HepG2 (cell line): Measurements from ENCODE around the gene CHID1. TPM values are rescaled to one million over a fixed set of nuclear protein-coding genes. Genes with fewer than 3 reads are reported as not detected.

Experiments
- AHR ChIP-seq: IDR thresholded peaks from 2 replicates; pipeline ENCODE4 v1.6.1; 2018; ENCODE audit warnings: missing genetic modification reagents, missing compliant biosample characterization
- CAMTA2 ChIP-seq: sonication (generic); formaldehyde crosslinking; IDR thresholded peaks from 2 replicates; pipeline ENCODE4 v1.4.0; 2020; ENCODE audit warnings: mild to moderate bottlenecking, missing genetic modification reagents, borderline replicate concordance
- HNRNPK ChIP-seq: fragments of 200-400 bp; formaldehyde crosslinking; IDR thresholded peaks from 2 replicates; pipeline ENCODE4 v1.6.1; 2018; ENCODE audit warnings: low read length, low read depth, moderate library complexity, mild to moderate bottlenecking; ENCODE audit not compliant: poor library complexity, severe bottlenecking
- HOXA5 ChIP-seq: sonication (generic); formaldehyde crosslinking; IDR thresholded peaks from 2 replicates; pipeline ENCODE4 v1.4.0; 2020; ENCODE audit warnings: missing genetic modification reagents
- MXD4 ChIP-seq: IDR thresholded peaks from 2 replicates; pipeline ENCODE4 v1.6.1; 2016; ENCODE audit warnings: mild to moderate bottlenecking, missing biosample characterization, missing genetic modification reagents
- MYC ChIP-seq: sonication (generic); formaldehyde crosslinking; IDR thresholded peaks from 2 replicates; pipeline ENCODE4 v1.9.0; 2021; ENCODE audit warnings: missing genetic modification reagents, borderline replicate concordance
- NR2F1 ChIP-seq, 2 experiments: fragments of 450-650 bp in 1 of 2; formaldehyde crosslinking in 1 of 2; IDR thresholded peaks; 2 replicates each; pipeline versions ENCODE4 v1.5.0 to v1.6.1; 2016 to 2020; ENCODE audit warnings: mild to moderate bottlenecking in 1 of 2, missing compliant biosample characterization in 1 of 2, missing genetic modification reagents in 1 of 2, moderate library complexity in 1 of 2
- NR3C1 ChIP-seq: sonication (generic); formaldehyde crosslinking; IDR thresholded peaks from 2 replicates; pipeline ENCODE4 v1.4.0; 2020; ENCODE audit warnings: missing genetic modification reagents
- SKI ChIP-seq: fragments of 450-650 bp; IDR thresholded peaks from one replicate; pipeline ENCODE4 v1.6.1; 2018; ENCODE audit warnings: mild to moderate bottlenecking; ENCODE audit not compliant: partially characterized antibody
- SOX6 ChIP-seq, 2 experiments: fragments of 450-650 bp in 1 of 2; sonication (generic) in 1 of 2; formaldehyde crosslinking in 1 of 2; IDR thresholded peaks; 2 replicates each; pipeline versions ENCODE4 v1.4.0 to v1.6.1; 2017 to 2020; ENCODE audit warnings: antibody characterized with exemption in 1 of 2, mild to moderate bottlenecking in 1 of 2, missing genetic modification reagents in 1 of 2
- ZNF256 ChIP-seq: sonication (generic); formaldehyde crosslinking; conservative IDR thresholded peaks from 2 replicates; pipeline ENCODE4 v1.4.0; 2020; ENCODE audit warnings: missing genetic modification reagents
- ZNF333 ChIP-seq: sonication (generic); formaldehyde crosslinking; IDR thresholded peaks from 2 replicates; pipeline ENCODE4 v1.4.0; 2020; ENCODE audit warnings: mild to moderate bottlenecking, missing genetic modification reagents, borderline replicate concordance
- ZNF350 ChIP-seq: sonication (generic); formaldehyde crosslinking; IDR thresholded peaks from 2 replicates; pipeline ENCODE4 v1.4.0; 2020; ENCODE audit warnings: mild to moderate bottlenecking, low read depth, missing genetic modification reagents, borderline replicate concordance
- ZNF567 ChIP-seq: sonication (generic); formaldehyde crosslinking; IDR thresholded peaks from 2 replicates; pipeline ENCODE4 v1.8.1; 2023; ENCODE audit warnings: mild to moderate bottlenecking, missing genetic modification reagents, borderline replicate concordance
- ZNF589 ChIP-seq: sonication (generic); formaldehyde crosslinking; conservative IDR thresholded peaks from 2 replicates; pipeline ENCODE4 v1.8.0; 2022; ENCODE audit warnings: mild to moderate bottlenecking, moderate library complexity, missing genetic modification reagents
- ZNF781 ChIP-seq: sonication (generic); formaldehyde crosslinking; IDR thresholded peaks from 2 replicates; pipeline ENCODE4 v1.5.1; 2020; ENCODE audit warnings: borderline replicate concordance, mild to moderate bottlenecking, missing genetic modification reagents; ENCODE audit errors: not compliant biosample characterization
- polyA plus RNA-seq, 8 experiments: library from polyadenylated mRNA; depleted of rRNA in 3 of 8; stranded (reverse) in 7 of 8; unstranded in 1 of 8; fragments of >200 nt; fragmentation: Illumina TruSeq in 4 of 8; extraction: Trizol in 4 of 8; gene quantifications; 2 replicates each; pipeline versions ENCODE4 v1.2.1 to v1.2.3, GENCODE V29; 2011 to 2016; ENCODE audit warnings: low read depth in 4 of 8, missing spikeins in 1 of 8, mixed read lengths in 1 of 8; ENCODE audit not compliant: insufficient read depth in 1 of 8
- total RNA-seq, 5 experiments: library from RNA; depleted of rRNA; stranded (reverse); fragments of >200 nt; fragmentation: Illumina TruSeq; extraction: Trizol; gene quantifications; 2 replicates each; pipeline ENCODE4 v1.2.3, GENCODE V29; 2016; ENCODE audit warnings: low read depth in 1 of 5
- TF ChIP-seq, protein P1 (sequence below): sonication (generic); formaldehyde crosslinking; IDR thresholded peaks from 2 replicates; pipeline ENCODE4 v1.4.0; 2020; ENCODE audit warnings: missing genetic modification reagents
- TF ChIP-seq, protein P2 (sequence below): sonication (generic); formaldehyde crosslinking; IDR thresholded peaks from 2 replicates; pipeline ENCODE4 v1.5.1; 2020; ENCODE audit warnings: mild to moderate bottlenecking, moderate library complexity, missing genetic modification reagents
- TF ChIP-seq, protein P3 (sequence below): sonication (generic); formaldehyde crosslinking; IDR thresholded peaks from 2 replicates; pipeline ENCODE4 v1.5.0; 2020; ENCODE audit warnings: mild to moderate bottlenecking, missing genetic modification reagents
- TF ChIP-seq, protein P4 (sequence below): sonication (generic); formaldehyde crosslinking; IDR thresholded peaks from 2 replicates; pipeline ENCODE4 v1.4.0; 2020; ENCODE audit warnings: mild to moderate bottlenecking, missing genetic modification reagents
- TF ChIP-seq, protein P5 (sequence below): sonication (generic); formaldehyde crosslinking; IDR thresholded peaks from 2 replicates; pipeline ENCODE4 v1.8.0; 2022; ENCODE audit warnings: mild to moderate bottlenecking, missing genetic modification reagents, moderate library complexity

The CHID1 gene
- total and polyA plus RNA-seq, 2 of the 13 experiments (the other 11 are each of a cell fraction or from before 2014, with no cell fraction given) = 65.1 to 93.6 TPM

DNA sequence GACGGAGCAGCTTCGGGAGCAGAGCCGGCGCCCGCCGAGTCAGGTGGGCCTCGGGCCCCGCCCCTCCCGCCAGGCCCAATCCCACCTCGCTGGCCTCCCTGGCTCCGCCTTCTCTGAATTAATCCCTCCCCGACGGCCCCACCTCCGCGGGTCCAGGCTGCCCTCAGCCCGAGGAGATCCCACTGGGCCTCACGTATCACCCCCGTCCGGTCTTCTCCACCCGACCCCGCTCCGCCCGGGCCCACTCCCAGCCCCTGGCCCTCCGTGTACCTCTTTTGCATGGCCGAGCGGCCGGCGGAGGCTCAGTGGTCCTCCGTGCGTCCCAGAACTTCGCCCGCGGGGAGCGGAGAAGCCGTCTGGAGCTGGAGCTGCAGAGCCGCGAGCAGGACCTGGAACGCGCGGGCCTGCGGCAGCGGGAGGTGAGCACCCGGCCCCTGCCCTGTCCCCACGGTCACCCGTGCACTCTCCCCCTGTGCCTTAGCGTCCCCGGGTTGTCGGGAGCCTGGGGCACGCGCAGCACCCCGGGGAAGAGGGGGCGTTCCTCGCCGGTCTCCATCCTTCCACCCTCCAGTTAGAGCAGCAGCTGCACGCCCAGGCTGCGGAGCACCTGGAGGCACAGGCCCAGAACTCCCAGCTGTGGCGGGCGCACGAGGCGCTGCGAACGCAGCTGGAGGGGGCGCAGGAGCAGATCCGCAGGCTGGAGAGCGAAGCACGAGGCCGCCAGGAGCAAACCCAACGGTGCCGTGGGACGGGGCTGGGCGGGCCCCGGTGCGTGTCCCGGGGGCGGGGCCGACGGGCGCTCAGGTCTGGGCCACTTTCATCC lies 80.1 kb downstream of the CHID1 start (continued):
- TF ChIP-seq, protein P1, sequence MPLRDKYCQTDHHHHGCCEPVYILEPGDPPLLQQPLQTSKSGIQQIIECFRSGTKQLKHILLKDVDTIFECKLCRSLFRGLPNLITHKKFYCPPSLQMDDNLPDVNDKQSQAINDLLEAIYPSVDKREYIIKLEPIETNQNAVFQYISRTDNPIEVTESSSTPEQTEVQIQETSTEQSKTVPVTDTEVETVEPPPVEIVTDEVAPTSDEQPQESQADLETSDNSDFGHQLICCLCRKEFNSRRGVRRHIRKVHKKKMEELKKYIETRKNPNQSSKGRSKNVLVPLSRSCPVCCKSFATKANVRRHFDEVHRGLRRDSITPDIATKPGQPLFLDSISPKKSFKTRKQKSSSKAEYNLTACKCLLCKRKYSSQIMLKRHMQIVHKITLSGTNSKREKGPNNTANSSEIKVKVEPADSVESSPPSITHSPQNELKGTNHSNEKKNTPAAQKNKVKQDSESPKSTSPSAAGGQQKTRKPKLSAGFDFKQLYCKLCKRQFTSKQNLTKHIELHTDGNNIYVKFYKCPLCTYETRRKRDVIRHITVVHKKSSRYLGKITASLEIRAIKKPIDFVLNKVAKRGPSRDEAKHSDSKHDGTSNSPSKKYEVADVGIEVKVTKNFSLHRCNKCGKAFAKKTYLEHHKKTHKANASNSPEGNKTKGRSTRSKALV (CRISPR knock-in tag) = peak; percentile 82
- TF ChIP-seq NR2F1 (CRISPR knock-in tag; IDR thresholded peaks at IDR 0.05) (no peak), HNRNPK (no peak), ZNF567 (CRISPR knock-in tag) (no peak), HOXA5 (CRISPR knock-in tag) (peak; percentile 23; the same call in 1 of the 2 replicates), ZNF589 (no peak), ZNF781 (CRISPR knock-in tag) (no peak), NR3C1 (CRISPR knock-in tag) (no peak), SOX6 (IDR thresholded peaks at IDR 0.05) (no peak), SOX6 (CRISPR knock-in tag; IDR thresholded peaks at IDR 0.05) (no peak), ZNF350 (CRISPR knock-in tag) (0 out of 2 replicates have a peak, but pooled peaks have one; percentile 22), AHR (CRISPR knock-in tag) (no peak), MXD4 (CRISPR knock-in tag) (no peak), SKI (no peak), CAMTA2 (CRISPR knock-in tag) (no peak), ZNF333 (CRISPR knock-in tag) (no peak), ZNF256 (no peak), MYC (CRISPR knock-in tag) (peak; percentile 85)
- TF ChIP-seq, protein P2, sequence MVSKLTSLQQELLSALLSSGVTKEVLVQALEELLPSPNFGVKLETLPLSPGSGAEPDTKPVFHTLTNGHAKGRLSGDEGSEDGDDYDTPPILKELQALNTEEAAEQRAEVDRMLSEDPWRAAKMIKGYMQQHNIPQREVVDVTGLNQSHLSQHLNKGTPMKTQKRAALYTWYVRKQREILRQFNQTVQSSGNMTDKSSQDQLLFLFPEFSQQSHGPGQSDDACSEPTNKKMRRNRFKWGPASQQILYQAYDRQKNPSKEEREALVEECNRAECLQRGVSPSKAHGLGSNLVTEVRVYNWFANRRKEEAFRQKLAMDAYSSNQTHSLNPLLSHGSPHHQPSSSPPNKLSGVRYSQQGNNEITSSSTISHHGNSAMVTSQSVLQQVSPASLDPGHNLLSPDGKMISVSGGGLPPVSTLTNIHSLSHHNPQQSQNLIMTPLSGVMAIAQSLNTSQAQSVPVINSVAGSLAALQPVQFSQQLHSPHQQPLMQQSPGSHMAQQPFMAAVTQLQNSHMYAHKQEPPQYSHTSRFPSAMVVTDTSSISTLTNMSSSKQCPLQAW (CRISPR knock-in tag) = no peak
- TF ChIP-seq, protein P3, sequence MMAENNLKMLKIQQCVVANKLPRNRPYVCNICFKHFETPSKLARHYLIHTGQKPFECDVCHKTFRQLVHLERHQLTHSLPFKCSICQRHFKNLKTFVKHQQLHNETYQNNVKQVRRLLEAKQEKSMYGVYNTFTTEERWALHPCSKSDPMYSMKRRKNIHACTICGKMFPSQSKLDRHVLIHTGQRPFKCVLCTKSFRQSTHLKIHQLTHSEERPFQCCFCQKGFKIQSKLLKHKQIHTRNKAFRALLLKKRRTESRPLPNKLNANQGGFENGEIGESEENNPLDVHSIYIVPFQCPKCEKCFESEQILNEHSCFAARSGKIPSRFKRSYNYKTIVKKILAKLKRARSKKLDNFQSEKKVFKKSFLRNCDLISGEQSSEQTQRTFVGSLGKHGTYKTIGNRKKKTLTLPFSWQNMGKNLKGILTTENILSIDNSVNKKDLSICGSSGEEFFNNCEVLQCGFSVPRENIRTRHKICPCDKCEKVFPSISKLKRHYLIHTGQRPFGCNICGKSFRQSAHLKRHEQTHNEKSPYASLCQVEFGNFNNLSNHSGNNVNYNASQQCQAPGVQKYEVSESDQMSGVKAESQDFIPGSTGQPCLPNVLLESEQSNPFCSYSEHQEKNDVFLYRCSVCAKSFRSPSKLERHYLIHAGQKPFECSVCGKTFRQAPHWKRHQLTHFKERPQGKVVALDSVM = no peak
- TF ChIP-seq, protein P4, sequence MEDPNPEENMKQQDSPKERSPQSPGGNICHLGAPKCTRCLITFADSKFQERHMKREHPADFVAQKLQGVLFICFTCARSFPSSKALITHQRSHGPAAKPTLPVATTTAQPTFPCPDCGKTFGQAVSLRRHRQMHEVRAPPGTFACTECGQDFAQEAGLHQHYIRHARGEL (CRISPR knock-in tag) = no peak
- TF ChIP-seq, protein P5, sequence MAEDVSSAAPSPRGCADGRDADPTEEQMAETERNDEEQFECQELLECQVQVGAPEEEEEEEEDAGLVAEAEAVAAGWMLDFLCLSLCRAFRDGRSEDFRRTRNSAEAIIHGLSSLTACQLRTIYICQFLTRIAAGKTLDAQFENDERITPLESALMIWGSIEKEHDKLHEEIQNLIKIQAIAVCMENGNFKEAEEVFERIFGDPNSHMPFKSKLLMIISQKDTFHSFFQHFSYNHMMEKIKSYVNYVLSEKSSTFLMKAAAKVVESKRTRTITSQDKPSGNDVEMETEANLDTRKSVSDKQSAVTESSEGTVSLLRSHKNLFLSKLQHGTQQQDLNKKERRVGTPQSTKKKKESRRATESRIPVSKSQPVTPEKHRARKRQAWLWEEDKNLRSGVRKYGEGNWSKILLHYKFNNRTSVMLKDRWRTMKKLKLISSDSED (CRISPR knock-in tag) = no peak
